IMR-90 (cell line): ENCODE results near the gene POLA2. TPM values are rescaled to one million over a fixed set of nuclear protein-coding genes. Genes with fewer than 3 reads are reported as not detected.
"Not testable (repeated sequence)": the region's sequence is repeated elsewhere in the genome, so short reads cannot be mapped to it uniquely, and the experiment has no call there.

Source experiments
- ATAC-seq: fragments of 200-7000 bp; cut with Tn5 transposase; 2 replicates; pipeline ENCODE4 v1.9.1; 2020; ENCODE audit warnings: low read depth, mild to moderate bottlenecking, moderate library complexity
- BruUV-seq: library from RNA; stranded (reverse); fragments of 400-500 nt; replicated peaks from 2 replicates; lab custom pipeline; 2021; lab: Mats Ljungman, UMichigan
- CTCF ChIA-PET: fragments of 300-600 bp; formaldehyde crosslinking; extraction: SDS; loops from one replicate; lab custom pipeline; 2021; ENCODE audit warnings: antibody characterized with exemption; lab: Yijun Ruan, JAX
- POLR2A ChIA-PET: fragments of 300-600 bp; sonication (Branson Sonifier 250); formaldehyde crosslinking; loops from one replicate; lab custom pipeline; 2022; ENCODE audit warnings: antibody characterized with exemption; ENCODE audit not compliant: unreplicated experiment; lab: Charles Lee
- DNase-seq: peaks from one replicate; pipeline ENCODE4 v3.0.0; 2013
- H2AFZ ChIP-seq: replicated peaks from 2 replicates; pipeline ENCODE3; 2013; ENCODE audit warnings: low read length, mild to moderate bottlenecking; ENCODE audit not compliant: poor library complexity
- H2AK5ac ChIP-seq: 2 replicates; pipeline ENCODE4 v1.6.1; 2013; ENCODE audit warnings: low read depth, low read length, inconsistent platforms
- H2AK9ac ChIP-seq: replicated peaks from 2 replicates; pipeline ENCODE3; 2013; ENCODE audit warnings: mild to moderate bottlenecking, low read depth, low read length, moderate library complexity; ENCODE audit not compliant: poor library complexity
- H2BK120ac ChIP-seq: 2 replicates; pipeline ENCODE4 v1.6.1; 2013; ENCODE audit warnings: low read depth, low read length, inconsistent platforms
- H2BK15ac ChIP-seq: 3 replicates; pipeline ENCODE4 v1.6.1; 2013; ENCODE audit warnings: low read depth, low read length, inconsistent platforms
- H2BK20ac ChIP-seq: 2 replicates; pipeline ENCODE4 v1.6.1; 2013; ENCODE audit warnings: low read depth, mild to moderate bottlenecking, inconsistent platforms, low read length, moderate library complexity
- H2BK5ac ChIP-seq: 2 replicates; pipeline ENCODE4 v1.6.1; 2013; ENCODE audit warnings: mild to moderate bottlenecking, low read depth, low read length, inconsistent platforms; ENCODE audit not compliant: poor library complexity, severe bottlenecking
- H3K14ac ChIP-seq: replicated peaks from 2 replicates; pipeline ENCODE4 v1.6.1; 2013; ENCODE audit warnings: low read depth, low read length, inconsistent platforms
- H3K18ac ChIP-seq: 2 replicates; pipeline ENCODE4 v1.6.1; 2013; ENCODE audit warnings: low read depth, low read length, control low read depth
- H3K23ac ChIP-seq: 2 replicates; pipeline ENCODE4 v1.6.1; 2013; ENCODE audit warnings: low read depth, low read length, inconsistent platforms
- H3K27ac ChIP-seq: 2 replicates; pipeline ENCODE4 v1.5.1; 2013; ENCODE audit warnings: mild to moderate bottlenecking, control low read depth, low read length; ENCODE audit not compliant: insufficient read depth
- H3K27me3 ChIP-seq: 2 replicates; pipeline ENCODE4 v1.6.1; 2013; ENCODE audit warnings: low read length; ENCODE audit not compliant: control insufficient read depth, insufficient read depth
- H3K36me3 ChIP-seq: 2 replicates; pipeline ENCODE4 v1.6.1; 2013; ENCODE audit warnings: low read length, mixed read lengths; ENCODE audit not compliant: control insufficient read depth, insufficient read depth
- H3K4ac ChIP-seq: 2 replicates; pipeline ENCODE4 v1.6.1; 2013; ENCODE audit warnings: low read depth, low read length, inconsistent platforms
- H3K4me1 ChIP-seq: 2 replicates; pipeline ENCODE4 v1.6.1; 2013; ENCODE audit warnings: low read length, mixed read lengths; ENCODE audit not compliant: control insufficient read depth, insufficient read depth
- H3K4me2 ChIP-seq: 2 replicates; pipeline ENCODE4 v1.6.1; 2013; ENCODE audit warnings: low read depth, mild to moderate bottlenecking, control low read depth, low read length, moderate library complexity
- H3K4me3 ChIP-seq: 2 replicates; pipeline ENCODE4 v1.5.1; 2013; ENCODE audit warnings: low read depth, mild to moderate bottlenecking, control low read depth, low read length, moderate library complexity; ENCODE audit not compliant: insufficient read depth
- H3K56ac ChIP-seq: 2 replicates; pipeline ENCODE4 v1.6.1; 2013; ENCODE audit warnings: low read length, inconsistent platforms; ENCODE audit not compliant: insufficient read depth; ENCODE audit errors: extremely low read depth
- H3K79me1 ChIP-seq, 2 experiments: 2 replicates each; pipeline ENCODE4 v1.6.1; 2013; ENCODE audit warnings: low read length in 2 of 2, inconsistent platforms in 1 of 2, low read depth in 1 of 2
- H3K9ac ChIP-seq: 2 replicates; pipeline ENCODE4 v1.6.1; 2013; ENCODE audit warnings: low read depth, low read length, control low read depth
- H3K9me1 ChIP-seq: 2 replicates; pipeline ENCODE4 v1.6.1; 2013; ENCODE audit warnings: low read length, inconsistent platforms; ENCODE audit not compliant: insufficient read depth
- H3K9me3 ChIP-seq: 2 replicates; pipeline ENCODE4 v1.6.1; 2013; ENCODE audit warnings: low read length; ENCODE audit not compliant: control insufficient read depth, insufficient read depth
- H4K20me1 ChIP-seq: 2 replicates; pipeline ENCODE4 v1.6.1; 2013; ENCODE audit warnings: low read length, inconsistent platforms; ENCODE audit not compliant: insufficient read depth
- H4K5ac ChIP-seq: 2 replicates; pipeline ENCODE4 v1.6.1; 2013; ENCODE audit warnings: mild to moderate bottlenecking, low read depth, low read length, control low read depth
- H4K8ac ChIP-seq, 2 experiments: 2 replicates each; pipeline ENCODE4 v1.6.1; 2013; ENCODE audit warnings: low read depth in 2 of 2, low read length in 2 of 2, control low read depth in 1 of 2, inconsistent platforms in 1 of 2
- H4K91ac ChIP-seq: 2 replicates; pipeline ENCODE4 v1.6.1; 2013; ENCODE audit warnings: low read depth, low read length, inconsistent platforms; ENCODE audit not compliant: insufficient read depth
- WGBS, 2 experiments: methylation state at CpG; one replicate each; pipeline versions ENCODE4 v1.1.5 to v1.1.7; 2013; ENCODE audit warnings: missing lambda C conversion rate in 2 of 2; ENCODE audit not compliant: insufficient read length in 1 of 2; ENCODE audit errors: extremely low coverage in 2 of 2; 5-methylcytosine and 5-hydroxymethylcytosine counted together
- dilution Hi-C: fragments of 300-500 bp; cut with HindIII; formaldehyde crosslinking; loops from one replicate; pipeline ENCODE4 v1.14.3; 2018; ENCODE audit warnings: low sequenced_read_pairs; ENCODE audit not compliant: unreplicated experiment
- in situ Hi-C: fragments of 300-500 bp; cut with MboI; formaldehyde crosslinking; loops from 3 replicates; pipeline ENCODE4 v1.14.3; 2019; ENCODE audit warnings: low sequenced_read_pairs, inconsistent platforms, mixed read lengths
- intact Hi-C: fragments of 100-400 bp; cut with micrococcal nuclease; formaldehyde crosslinking; loops from 2 replicates; pipeline ENCODE4 v1.10.0; 2022
- polyA plus RNA-seq, 3 experiments: library from polyadenylated mRNA; depleted of rRNA; stranded (reverse); fragments of >200 nt; gene quantifications; 2 replicates each; pipeline ENCODE4 v1.2.3, GENCODE V29; 2012; ENCODE audit warnings: low replicate concordance in 1 of 3
- total RNA-seq: library from RNA; depleted of rRNA; stranded (reverse); fragments of >200 nt; gene quantifications from 2 replicates; pipeline ENCODE4 v1.2.3, GENCODE V29; 2012

The POLA2 gene
- total and polyA plus RNA-seq, 2 of the 4 experiments (the other 2 are of a cell fraction) = 14.2 to 17.3 TPM

DNA sequence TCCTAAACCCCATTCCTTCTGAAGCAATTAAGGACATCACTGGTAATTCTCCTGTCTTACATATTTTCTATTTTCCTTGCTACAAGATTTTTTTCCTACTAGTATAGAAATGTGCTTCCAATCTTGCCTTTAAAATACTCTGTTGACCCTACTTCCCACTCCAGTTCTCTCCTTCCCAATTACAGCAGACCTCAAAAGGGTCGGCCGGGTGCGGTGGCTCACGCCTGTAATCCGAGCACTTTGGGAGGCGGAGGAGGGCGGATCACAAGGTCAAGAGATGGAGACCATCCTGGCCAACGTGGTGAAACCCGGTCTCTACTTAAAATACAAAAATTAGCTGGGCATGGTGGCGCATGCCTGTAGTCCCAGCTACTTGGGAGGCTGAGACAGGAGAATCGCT is 3.0 kb downstream of the POLA2 start:
- CTCF ChIA-PET = interaction anchor here (0.6 to 1.6 kb wide), 2 partner anchors 51 to 150 kb away, joined by 3 to 9 read pairs; partner anchors contain the start of gene CDC42EP2
- H2AK9ac ChIP-seq, H3K4ac ChIP-seq, H4K5ac ChIP-seq, H3K36me3 ChIP-seq, BruUV-seq, H3K27me3 ChIP-seq, H3K9me1 ChIP-seq, H3K9ac ChIP-seq, H2BK120ac ChIP-seq, H2AK5ac ChIP-seq, H3K4me2 ChIP-seq, H3K4me3 ChIP-seq, H2BK15ac ChIP-seq, intact Hi-C loops, DNase-seq, H2BK5ac ChIP-seq, H3K14ac ChIP-seq, POLR2A ChIA-PET, H4K8ac ChIP-seq, H4K20me1 ChIP-seq, ATAC-seq, in situ Hi-C loops, H3K56ac ChIP-seq, H3K9me3 ChIP-seq, dilution Hi-C loops, H2AFZ ChIP-seq, H3K27ac ChIP-seq, H3K18ac ChIP-seq, H3K23ac ChIP-seq, H3K4me1 ChIP-seq, H2BK20ac ChIP-seq, H4K91ac ChIP-seq: not testable (repeated sequence)
- H3K79me1 ChIP-seq = peaks cover 18 to 51% of the 10 kb centered on the region in 2 experiments
- WGBS, 2 experiments = 89% methylated on average over 5 of the region's 11 CpGs; no CpG with 5 or more reads in 1 of the 2 experiments
